Mesendoderm (in vitro differentiated cells): ENCODE measurements around the gene VSIG2.

Source experiments
- DNase-seq: peaks from one replicate; pipeline ENCODE4 v3.0.0; 2013
- H2AK5ac ChIP-seq: 2 replicates; pipeline ENCODE4 v1.6.1; 2013; ENCODE audit warnings: low read length, inconsistent platforms
- H2BK120ac ChIP-seq: 2 replicates; pipeline ENCODE4 v1.6.1; 2013; ENCODE audit warnings: low read depth, mild to moderate bottlenecking, low read length, moderate library complexity, mixed read lengths
- H2BK15ac ChIP-seq: replicated peaks from 2 replicates; pipeline ENCODE4 v1.6.1; 2013; ENCODE audit warnings: low read depth, mild to moderate bottlenecking, moderate library complexity
- H2BK5ac ChIP-seq: 2 replicates; pipeline ENCODE4 v1.6.1; 2013; ENCODE audit warnings: low read length, inconsistent platforms
- H3K18ac ChIP-seq: 2 replicates; pipeline ENCODE4 v1.6.1; 2013; ENCODE audit warnings: mild to moderate bottlenecking, low read length, mixed read lengths
- H3K23ac ChIP-seq: one replicate; pipeline ENCODE4 v1.6.1; 2013; ENCODE audit warnings: low read length
- H3K27ac ChIP-seq: 2 replicates; pipeline ENCODE4 v1.5.1; 2013; ENCODE audit warnings: low read depth, mild to moderate bottlenecking, inconsistent platforms, low read length, moderate library complexity
- H3K27me3 ChIP-seq: 2 replicates; pipeline ENCODE4 v1.6.1; 2013; ENCODE audit warnings: low read length, control low read depth, mild to moderate bottlenecking, inconsistent platforms; ENCODE audit not compliant: insufficient read depth, poor library complexity
- H3K36me3 ChIP-seq: 2 replicates; pipeline ENCODE4 v1.6.1; 2013; ENCODE audit warnings: low read length, inconsistent platforms; ENCODE audit not compliant: control insufficient read depth, insufficient read depth
- H3K4ac ChIP-seq: one replicate; pipeline ENCODE4 v1.6.1; 2013; ENCODE audit warnings: low read depth, mild to moderate bottlenecking, low read length, moderate library complexity
- H3K4me1 ChIP-seq: 2 replicates; pipeline ENCODE4 v1.6.1; 2013; ENCODE audit warnings: low read depth, low read length, inconsistent platforms; ENCODE audit not compliant: control insufficient read depth
- H3K4me2 ChIP-seq: 2 replicates; pipeline ENCODE4 v1.6.1; 2013; ENCODE audit warnings: low read length
- H3K4me3 ChIP-seq: 2 replicates; pipeline ENCODE4 v1.5.1; 2013; ENCODE audit warnings: mild to moderate bottlenecking, low read length
- H3K56ac ChIP-seq: one replicate; pipeline ENCODE4 v1.6.1; 2013; ENCODE audit warnings: low read length
- H3K79me1 ChIP-seq: 2 replicates; pipeline ENCODE4 v1.6.1; 2013; ENCODE audit warnings: low read length, inconsistent platforms
- H3K79me2 ChIP-seq: 2 replicates; pipeline ENCODE4 v1.6.1; 2013; ENCODE audit warnings: mild to moderate bottlenecking, low read length; ENCODE audit not compliant: control insufficient read depth, insufficient read depth
- H3K9ac ChIP-seq: 2 replicates; pipeline ENCODE4 v1.6.1; 2013; ENCODE audit warnings: low read length, inconsistent platforms
- H4K5ac ChIP-seq: one replicate; pipeline ENCODE4 v1.6.1; 2013; ENCODE audit warnings: low read length
- H4K8ac ChIP-seq: one replicate; pipeline ENCODE4 v1.6.1; 2013; ENCODE audit warnings: low read depth, mild to moderate bottlenecking, control low read depth, low read length, moderate library complexity
- WGBS: extraction: QIAGEN DNeasy Blood & Tissue Kit; methylation state at CpG from one replicate; pipeline ENCODE4 v1.1.7; 2013; ENCODE audit warnings: low lambda C conversion rate, missing lambda C conversion rate; ENCODE audit not compliant: insufficient coverage; ENCODE audit errors: extremely low coverage; 5-methylcytosine and 5-hydroxymethylcytosine counted together

The VSIG2 gene

DNA sequence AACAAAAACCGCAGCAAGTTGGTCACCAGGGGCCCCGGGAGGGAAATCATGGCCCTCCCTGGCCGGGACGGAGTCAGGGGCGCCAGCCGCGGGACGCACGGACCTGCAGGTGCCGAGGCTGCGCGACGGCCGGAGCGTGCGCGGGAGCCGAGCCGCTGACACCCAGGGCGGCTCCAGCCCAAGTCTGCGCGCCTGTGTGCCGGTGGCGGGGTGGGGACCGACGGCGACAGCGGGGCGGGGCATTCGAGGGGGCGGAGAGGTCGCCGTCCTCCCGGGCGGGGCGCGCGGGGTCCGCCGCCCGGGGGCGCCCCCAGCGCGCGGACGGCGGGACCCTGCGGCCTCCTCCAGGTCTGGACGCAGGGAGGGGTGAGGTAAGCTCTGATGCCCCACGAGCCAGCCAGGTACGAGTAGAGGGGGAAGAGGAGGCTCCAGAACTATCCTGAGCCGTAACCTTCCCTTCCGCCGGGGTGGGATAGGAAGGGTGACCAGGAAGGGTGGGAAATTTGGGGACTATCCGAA, 10.1 kb upstream of the VSIG2 start, which contains the start of gene ESAM:
TSS of gene ESAM (minus strand) at position 186 of the 519 bp plus-strand sequence. CDS start at position 50, 136 bp downstream.
- DNase-seq = peak; percentile 58
- peak within 1 kb of the TSS; percentile 63 for H3K9ac ChIP-seq
- H3K4me1 ChIP-seq = peaks cover 3% of the 10 kb centered on the region
- no peak within 1 kb of the TSS for H2BK5ac ChIP-seq
- no peak within 1 kb of the TSS for H3K27ac ChIP-seq
- no peak within 1 kb of the TSS for H2AK5ac ChIP-seq
- H2BK120ac ChIP-seq = no peak within 1 kb of the TSS
- H3K18ac ChIP-seq = no peak within 1 kb of the TSS
- H4K5ac ChIP-seq = no peak within 1 kb of the TSS
- WGBS = no CpG with 5 or more reads among the region's 55 CpGs
- no peaks in the 10 kb centered on the region for H3K79me2 ChIP-seq
- H4K8ac ChIP-seq = no peak within 1 kb of the TSS
- peak within 1 kb of the TSS; percentile 15 for H3K4me3 ChIP-seq
- peak within 1 kb of the TSS; percentile 76 for H3K56ac ChIP-seq
- H3K4me2 ChIP-seq = peak within 1 kb of the TSS; percentile 49
- H3K4ac ChIP-seq = no peak within 1 kb of the TSS
- H3K23ac ChIP-seq = no peak within 1 kb of the TSS
- no peak within 1 kb of the TSS for H2BK15ac ChIP-seq
- peaks cover 1% of the 10 kb centered on the region for H3K36me3 ChIP-seq
- H3K27me3 ChIP-seq = peaks cover 44% of the 10 kb centered on the region
- H3K79me1 ChIP-seq = no peaks in the 10 kb centered on the region

DNA sequence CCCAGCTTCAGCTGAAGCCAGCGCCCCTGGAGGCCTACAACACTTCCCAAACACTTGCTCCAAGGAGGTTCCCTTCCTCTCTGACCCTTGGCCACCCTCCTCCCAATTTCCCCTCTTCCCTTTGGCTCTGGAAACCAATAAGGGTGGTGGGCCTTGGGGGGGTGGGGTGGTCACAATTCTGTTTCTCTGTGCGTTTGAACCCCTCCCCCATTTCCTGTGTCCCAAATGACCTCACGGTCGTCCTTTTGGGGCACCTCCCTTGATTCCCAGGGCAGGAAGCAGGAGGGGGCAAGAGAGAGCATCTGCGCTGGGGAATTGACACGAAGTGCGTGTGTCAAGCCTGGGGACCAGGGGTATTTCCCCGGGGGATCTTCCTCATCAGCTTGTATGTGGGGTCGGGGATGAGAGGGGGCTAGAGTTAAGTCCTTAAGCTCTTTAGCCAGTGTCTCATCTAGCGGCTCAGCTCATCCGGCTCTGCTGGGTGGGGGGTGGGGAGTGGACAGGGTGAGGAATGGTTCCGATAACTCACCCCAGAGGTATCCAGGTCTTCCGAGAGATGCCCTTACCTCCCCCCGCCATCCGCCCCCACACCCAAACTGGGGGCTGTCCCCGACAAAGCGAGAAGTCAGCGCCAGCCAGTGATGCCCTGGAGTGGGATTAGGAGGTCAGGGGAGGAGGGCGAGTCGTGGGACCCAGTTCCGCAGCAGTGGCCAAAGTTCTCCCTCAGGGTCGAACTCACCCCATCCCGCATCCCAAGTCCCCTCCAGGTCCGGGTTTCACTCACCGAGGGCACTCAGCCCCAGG, 9.4 kb upstream of the VSIG2 start:
- WGBS = no CpG with 5 or more reads among the region's 25 CpGs
- DNase-seq = no peak
- peak overlapping the region; percentile 30 for H3K4me2 ChIP-seq
- H3K27me3 ChIP-seq = peaks cover 50% of the 10 kb centered on the region
- no peak overlapping the region for H3K27ac ChIP-seq
- H3K18ac ChIP-seq = no peak overlapping the region
- H3K4ac ChIP-seq = no peak overlapping the region
- H4K5ac ChIP-seq = no peak overlapping the region
- H3K79me1 ChIP-seq = no peaks in the 10 kb centered on the region
- no peak overlapping the region for H2BK5ac ChIP-seq
- H3K4me3 ChIP-seq = no peak overlapping the region
- H3K9ac ChIP-seq = peak overlapping the region; percentile 34
- H3K56ac ChIP-seq = no peak overlapping the region
- H2BK120ac ChIP-seq = no peak overlapping the region
- peaks cover 1% of the 10 kb centered on the region for H3K36me3 ChIP-seq
- no peak overlapping the region for H2BK15ac ChIP-seq
- no peak overlapping the region for H3K23ac ChIP-seq
- no peaks in the 10 kb centered on the region for H3K79me2 ChIP-seq
- peaks cover 3% of the 10 kb centered on the region for H3K4me1 ChIP-seq
- H4K8ac ChIP-seq = no peak overlapping the region
- H2AK5ac ChIP-seq = no peak overlapping the region

DNA sequence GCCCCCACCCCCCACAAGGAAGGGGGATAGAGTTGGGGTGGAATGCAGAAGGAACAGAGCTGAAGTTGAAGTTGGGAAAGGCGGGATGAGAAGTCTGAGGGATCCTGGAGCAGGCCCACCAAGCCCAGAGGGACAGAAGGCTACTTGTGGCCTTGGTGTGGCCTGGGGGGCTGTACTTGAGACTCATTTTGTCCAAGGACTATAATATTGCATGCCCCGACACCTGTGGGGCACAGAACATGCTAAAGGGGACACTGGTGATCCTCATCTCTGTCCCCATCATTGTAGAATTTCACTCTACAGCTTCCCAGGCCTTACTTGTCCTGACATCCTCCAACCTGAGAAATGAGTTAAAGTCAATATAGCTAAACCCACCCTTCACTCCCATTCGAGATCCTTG, 8.8 kb upstream of the VSIG2 start:
- Histone ChIP-seq H3K4me3 (no peak overlapping the region), H3K27me3 (peaks cover 57% of the 10 kb centered on the region), H4K8ac (no peak overlapping the region), H3K27ac (no peak overlapping the region), H3K36me3 (peaks cover 1% of the 10 kb centered on the region), H3K23ac (no peak overlapping the region), H4K5ac (no peak overlapping the region), H3K18ac (no peak overlapping the region), H3K9ac (no peak overlapping the region), H2BK120ac (no peak overlapping the region), H3K56ac (no peak overlapping the region), H2BK15ac (no peak overlapping the region), H3K4ac (no peak overlapping the region), H2BK5ac (no peak overlapping the region), H3K79me1 (no peaks in the 10 kb centered on the region), H3K4me1 (peaks cover 3% of the 10 kb centered on the region), H2AK5ac (no peak overlapping the region), H3K4me2 (no peak overlapping the region), H3K79me2 (no peaks in the 10 kb centered on the region)
- WGBS = no CpG with 5 or more reads among the region's 3 CpGs
- no peak for DNase-seq

DNA sequence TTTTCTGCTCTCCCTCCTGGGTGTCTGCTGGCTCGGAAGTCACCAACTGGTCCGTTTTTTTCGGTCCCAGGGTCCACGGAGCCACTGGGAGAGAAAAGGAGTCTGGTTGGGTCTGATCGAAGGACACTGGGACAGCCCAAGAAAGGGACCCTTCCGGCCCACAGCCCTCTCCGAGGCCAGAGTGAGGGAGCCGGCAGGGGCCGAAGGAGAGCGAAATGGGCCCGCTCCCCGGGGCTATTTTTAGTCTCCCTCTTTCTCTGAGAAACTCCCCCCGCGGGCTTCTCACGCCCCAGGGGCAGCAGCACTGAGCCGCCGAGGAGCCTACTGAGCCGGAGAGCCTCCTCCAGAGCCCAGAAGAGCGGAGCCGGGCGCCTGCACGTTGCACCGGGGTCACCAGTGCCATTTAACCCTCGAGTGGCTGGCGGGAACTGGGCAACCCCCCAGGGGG, 8.2 kb upstream of the VSIG2 start:
- H4K5ac ChIP-seq = no peak overlapping the region
- no peak overlapping the region for H3K4ac ChIP-seq
- peaks cover 1% of the 10 kb centered on the region for H3K36me3 ChIP-seq
- no peak overlapping the region for H2AK5ac ChIP-seq
- H3K4me3 ChIP-seq = no peak overlapping the region
- no peak overlapping the region for H2BK15ac ChIP-seq
- H3K9ac ChIP-seq = no peak overlapping the region
- H3K56ac ChIP-seq = peak overlapping the region; percentile 34
- no peak for DNase-seq
- H3K23ac ChIP-seq = no peak overlapping the region
- H3K79me2 ChIP-seq = no peaks in the 10 kb centered on the region
- no peak overlapping the region for H4K8ac ChIP-seq
- H3K27me3 ChIP-seq = peaks cover 59% of the 10 kb centered on the region
- no peak overlapping the region for H2BK5ac ChIP-seq
- no peak overlapping the region for H2BK120ac ChIP-seq
- no peak overlapping the region for H3K18ac ChIP-seq
- H3K79me1 ChIP-seq = no peaks in the 10 kb centered on the region
- WGBS = no CpG with 5 or more reads among the region's 25 CpGs
- H3K4me2 ChIP-seq = no peak overlapping the region
- no peak overlapping the region for H3K27ac ChIP-seq
- peaks cover 3% of the 10 kb centered on the region for H3K4me1 ChIP-seq

DNA sequence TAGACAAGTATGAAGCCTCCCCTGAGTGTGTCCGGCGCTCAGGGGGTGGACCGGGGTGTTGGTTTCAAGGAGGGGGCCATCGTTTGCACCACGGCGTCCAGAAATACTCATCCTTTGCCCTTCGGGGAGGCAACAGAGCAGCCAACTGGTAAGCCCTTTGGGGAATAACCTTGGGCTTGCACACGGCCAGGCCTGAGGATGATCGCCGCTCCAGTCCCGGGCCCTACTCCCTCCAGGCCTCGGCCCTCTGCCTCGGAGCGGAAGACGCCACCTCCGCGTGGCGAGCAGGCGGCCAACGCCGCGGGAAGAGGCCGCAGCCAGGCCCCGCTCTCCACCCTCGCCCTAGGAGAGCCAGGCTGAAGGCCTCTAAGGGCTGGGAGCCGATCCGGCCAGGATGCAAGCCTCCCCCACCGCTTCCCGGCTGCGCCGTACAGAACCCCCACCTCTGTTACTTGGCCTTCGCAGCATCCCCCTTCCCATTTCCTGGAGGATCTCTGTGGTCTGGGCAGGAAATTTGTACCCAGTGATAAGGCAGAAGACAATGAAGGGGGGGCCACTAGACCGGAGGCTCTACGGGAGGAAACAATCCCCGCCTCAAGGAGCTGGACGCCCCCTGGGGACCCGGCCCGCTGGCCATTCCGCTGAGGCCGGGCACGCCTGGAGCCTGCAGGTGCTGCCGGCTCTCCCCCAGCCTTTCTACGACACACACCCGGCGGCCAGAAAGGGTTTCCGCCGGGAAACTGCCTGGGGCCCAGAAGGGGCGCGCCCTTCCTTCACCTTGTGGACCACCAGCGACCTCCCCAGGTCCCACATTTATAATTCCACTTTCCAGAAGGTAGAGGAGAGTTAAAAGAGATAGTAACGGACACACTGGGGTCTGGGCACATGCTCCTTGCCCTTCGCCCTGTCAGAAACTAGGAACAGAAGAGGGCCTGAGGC, 7.5 kb upstream of the VSIG2 start:
- Histone ChIP-seq H4K5ac (no peak overlapping the region), H2BK120ac (no peak overlapping the region), H3K9ac (no peak overlapping the region), H2BK15ac (no peak overlapping the region), H3K36me3 (no peaks in the 10 kb centered on the region), H3K4me3 (no peak overlapping the region), H3K4ac (no peak overlapping the region), H3K4me1 (peaks cover 3% of the 10 kb centered on the region), H3K79me1 (no peaks in the 10 kb centered on the region), H3K18ac (no peak overlapping the region), H3K79me2 (no peaks in the 10 kb centered on the region), H2BK5ac (no peak overlapping the region), H3K23ac (no peak overlapping the region), H3K56ac (peak overlapping the region; percentile 34), H3K4me2 (no peak overlapping the region), H3K27me3 (peaks cover 63% of the 10 kb centered on the region), H2AK5ac (no peak overlapping the region), H3K27ac (no peak overlapping the region), H4K8ac (no peak overlapping the region)
- no CpG with 5 or more reads among the region's 52 CpGs for WGBS
- peak; percentile 57 for DNase-seq
